HG02840 (cell line): ENCODE data around the gene FEZF1.

Experiments
- ATAC-seq: cut with Tn5 transposase; IDR thresholded peaks from one replicate; pipeline ENCODE4 v1.9.1; 2021; ENCODE audit warnings: mild to moderate bottlenecking, moderate library complexity, moderate number of reproducible peaks; ENCODE audit not compliant: unreplicated experiment, low FRiP score

The FEZF1 gene

DNA sequence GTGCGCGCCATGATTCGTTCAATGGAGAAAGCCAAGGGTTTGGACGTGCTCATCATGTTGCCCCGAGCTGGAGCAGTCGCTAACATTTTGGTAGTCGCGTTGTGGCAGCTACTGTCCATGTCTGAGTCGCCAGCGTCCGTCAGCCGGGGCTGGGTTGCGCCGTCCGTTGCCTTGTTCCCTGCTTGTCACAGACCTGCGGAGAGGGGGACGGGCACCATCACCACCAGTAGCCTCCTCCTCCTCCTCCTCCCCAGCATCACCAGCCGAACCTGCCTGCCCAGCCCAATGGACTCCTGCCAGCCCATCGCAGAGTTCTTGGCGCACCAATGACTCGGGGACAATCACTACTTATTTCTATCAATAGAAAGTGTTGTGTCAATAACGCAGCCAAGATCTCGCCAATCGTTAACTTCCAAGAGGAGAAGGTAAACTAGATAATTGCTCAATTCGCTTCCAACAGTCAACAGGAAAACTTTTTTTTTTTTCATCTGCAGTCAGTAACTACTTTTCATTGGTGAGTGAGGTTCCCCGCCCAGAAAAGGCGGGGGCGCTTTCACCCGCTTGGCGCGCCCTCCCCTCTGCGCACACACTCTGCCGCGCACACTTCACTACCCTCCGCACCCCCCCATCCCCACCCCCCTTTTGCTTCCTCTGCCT lies at the start of gene FEZF1:
Gene FEZF1 (minus strand): TSS at position 432 of the 657 bp plus-strand sequence. CDS start 313 bp downstream, at position 119.
- ATAC-seq, result no peak

DNA sequence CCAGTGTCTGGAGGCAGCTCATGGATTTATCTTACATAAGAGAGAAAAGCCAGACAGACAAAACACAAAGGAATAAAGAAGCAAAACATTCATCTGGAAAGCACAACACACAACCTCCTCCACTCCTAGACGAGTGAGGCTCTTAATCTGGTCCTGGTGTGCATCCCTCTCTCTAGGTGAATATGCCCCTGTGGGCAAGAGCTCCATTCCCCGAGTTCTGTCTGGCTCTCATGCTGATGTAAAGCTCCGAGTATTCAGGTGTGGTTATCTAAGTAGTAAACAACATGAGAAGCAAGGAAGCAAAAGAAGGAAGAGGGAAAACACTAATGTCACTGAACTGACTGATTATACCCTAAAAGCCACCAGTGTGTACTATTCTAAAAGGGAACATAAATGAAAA lies 47.9 kb upstream of the FEZF1 start:
- no peak for ATAC-seq

DNA sequence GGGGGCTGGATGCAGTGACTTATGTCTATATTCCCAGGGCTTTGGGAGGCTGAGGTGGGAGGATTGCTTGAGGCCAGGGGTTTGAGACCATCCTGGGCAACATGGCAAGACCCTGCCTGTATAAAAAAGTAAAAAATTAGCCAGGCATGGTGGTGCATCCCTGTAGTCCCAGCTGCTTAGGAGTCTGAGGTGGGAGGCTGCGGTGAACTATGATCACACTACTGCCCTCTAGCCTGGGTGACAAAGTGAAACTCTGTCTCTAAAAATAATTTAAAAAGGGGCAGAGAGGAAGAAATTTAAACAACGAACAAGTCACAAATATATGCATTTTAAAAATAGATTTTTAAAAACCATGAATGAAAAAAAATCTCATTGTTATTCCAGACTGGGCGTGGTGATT lies 46.2 kb upstream of the FEZF1 start:
- no peak for ATAC-seq

DNA sequence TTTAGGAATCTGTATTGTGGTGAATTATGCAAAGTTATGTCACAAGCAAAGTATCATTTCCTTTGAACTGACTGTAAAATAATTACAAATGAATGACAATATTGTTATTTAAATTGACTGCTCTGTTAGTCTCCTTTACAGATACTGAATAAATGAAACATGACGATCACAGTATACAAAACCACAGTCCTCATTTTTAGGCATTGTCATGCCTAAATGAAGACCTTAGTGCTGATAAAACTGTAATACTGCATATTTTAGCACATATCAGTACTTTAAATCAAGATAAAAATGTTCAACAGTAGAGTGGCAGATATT lies 39.7 kb upstream of the FEZF1 start:
- ATAC-seq, result no peak

DNA sequence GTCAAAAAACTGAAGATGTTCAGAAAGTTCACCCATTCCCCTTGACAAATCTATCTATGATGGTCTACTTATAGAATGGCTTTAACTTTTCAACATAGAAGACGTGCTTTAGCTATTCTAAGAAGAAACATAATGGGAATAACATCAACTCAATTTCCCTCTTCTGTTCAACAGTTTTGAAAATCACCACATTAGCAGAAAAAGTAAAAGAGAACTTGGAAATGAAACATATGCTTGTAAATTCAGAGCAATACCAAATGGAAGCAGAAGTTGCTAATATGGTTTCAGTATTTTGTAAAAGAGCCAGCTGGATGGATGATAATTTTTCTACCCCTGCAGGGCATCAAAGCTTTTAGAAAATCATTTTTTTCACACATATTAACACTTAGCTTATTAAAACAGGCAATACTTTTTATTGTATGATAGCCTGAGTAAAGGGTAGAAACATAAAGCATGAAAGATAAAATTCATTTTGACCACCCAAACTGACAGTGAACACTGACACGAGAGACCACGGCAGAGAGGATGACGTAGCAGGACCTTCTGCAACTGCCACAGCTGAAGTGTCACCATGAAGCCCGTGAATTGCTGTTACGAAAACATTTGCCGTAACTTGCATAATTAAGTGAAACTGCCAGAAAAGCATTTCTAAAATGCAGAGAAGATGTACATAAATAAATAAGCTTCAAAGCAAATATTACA lies 39.2 kb upstream of the FEZF1 start:
- ATAC-seq, result no peak

DNA sequence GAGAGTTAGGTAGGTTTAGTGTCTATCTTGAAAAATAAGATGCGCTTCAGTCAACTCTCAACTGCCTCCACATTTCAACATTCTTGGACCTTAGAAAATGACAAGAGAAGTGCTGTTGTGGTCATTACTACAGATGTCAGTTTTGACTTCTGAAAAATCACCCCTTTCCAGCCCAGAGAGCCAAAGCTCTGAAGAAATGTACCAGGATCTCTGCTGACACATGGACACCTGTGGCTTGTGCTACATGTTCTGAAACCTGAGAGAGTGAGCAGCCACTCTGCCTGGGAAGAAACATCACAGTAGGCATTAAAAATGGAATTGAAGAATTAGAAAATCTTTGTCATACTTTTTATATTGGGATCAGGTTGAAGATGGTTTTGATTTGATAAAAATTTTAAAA lies 35.9 kb upstream of the FEZF1 start:
- no peak for ATAC-seq

DNA sequence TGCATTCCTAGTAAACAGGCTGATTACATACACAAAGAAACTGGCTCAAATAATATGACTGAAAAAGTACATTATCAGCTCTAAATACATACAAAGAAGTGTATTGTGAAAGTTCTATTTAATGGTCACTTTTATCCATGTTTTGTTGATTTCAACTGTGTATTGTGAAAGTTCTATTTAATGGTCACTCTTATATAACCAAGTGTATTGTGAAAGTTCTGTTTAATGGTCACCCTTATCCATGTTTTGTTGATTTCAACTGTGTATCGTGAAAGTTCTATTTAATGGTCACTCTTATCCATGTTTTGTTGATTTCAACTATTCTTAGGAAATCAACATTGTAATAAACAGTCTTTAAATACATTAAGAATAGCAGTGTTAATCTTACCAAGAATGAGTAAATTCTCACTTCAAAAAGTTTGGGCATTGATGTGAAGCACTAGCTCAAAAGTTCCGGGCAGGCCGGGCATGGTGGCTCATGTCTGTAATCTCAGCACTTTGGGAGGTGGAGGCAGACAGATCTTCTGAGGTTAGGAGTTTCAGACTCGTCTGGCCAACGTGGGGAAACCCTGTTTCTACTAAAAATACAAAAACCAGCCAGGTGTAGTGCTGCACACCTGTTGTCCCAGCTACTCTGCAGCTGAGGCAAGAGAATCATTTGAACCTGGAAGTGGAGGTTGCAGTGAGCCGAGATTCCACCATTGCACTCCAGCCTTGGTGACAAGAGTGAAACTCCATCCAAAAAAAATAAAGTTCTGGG lies 34.8 kb upstream of the FEZF1 start:
- no peak for ATAC-seq

DNA sequence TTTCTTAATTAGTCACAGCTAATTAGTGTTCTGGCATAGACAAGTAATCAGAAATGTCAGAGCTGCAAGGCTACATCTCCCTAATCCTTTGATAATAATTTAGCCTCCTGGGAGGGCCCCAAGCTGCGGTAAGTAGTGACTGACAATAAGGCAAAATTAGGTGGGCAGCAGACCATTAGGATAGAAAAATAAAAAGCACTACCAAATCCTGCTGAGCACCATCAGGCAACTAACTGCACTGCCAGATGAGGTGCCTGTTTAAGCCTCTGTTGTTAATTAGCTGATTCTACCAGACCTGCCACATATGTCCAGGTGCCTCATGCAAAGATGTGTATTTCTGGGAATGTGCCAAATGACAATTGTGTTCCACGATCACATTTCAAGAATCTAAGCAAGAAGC lies 32.5 kb upstream of the FEZF1 start:
- no peak for ATAC-seq

DNA sequence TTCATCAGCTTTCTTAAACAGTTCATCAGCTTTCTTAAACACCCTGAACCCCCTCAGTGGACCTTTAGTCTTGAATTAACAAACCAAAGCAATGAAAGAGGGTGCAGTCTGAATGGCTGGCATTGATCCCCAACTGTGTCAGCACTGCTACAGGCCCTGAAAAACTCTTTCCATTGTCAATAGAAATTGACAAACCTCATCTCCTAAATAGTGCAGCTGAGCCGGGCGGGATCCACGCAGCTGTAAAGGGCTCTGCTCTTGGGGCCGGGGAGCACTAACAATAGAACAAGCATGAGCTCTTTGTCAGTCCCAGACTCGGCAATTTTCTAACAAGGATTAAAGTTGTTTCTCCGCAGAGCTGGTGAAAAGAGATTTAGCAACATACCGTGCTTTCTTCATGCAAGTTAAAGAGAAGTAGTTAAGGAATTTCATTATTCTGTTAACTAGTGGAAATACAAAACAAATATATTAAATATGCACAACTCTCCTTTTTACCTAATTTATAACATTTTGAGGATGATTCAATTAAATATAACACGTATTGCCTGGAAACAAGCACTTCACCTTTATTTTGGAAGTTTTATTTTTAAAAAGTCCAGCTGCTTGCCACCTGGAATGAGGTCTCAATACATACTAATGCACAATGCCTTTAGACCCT lies 24.7 kb upstream of the FEZF1 start:
- no peak for ATAC-seq

DNA sequence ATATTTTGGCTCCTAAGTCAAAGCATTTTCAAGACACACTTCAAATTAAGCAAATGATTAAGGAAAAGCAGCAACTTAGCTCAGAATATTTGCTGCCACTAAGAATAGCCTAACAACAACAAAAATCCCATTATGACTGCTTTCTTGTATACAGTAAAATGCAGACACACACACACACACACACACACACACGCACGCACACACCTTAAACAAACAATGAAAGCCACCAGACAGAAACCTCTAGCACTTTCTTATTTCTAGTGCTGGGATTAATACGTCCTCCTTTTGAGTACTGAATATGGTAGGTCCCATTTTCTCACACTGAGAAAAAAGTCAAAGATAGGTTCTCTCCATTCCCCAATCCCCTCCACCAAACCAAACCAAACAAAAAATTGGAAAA lies 23.4 kb upstream of the FEZF1 start:
- no peak for ATAC-seq

DNA sequence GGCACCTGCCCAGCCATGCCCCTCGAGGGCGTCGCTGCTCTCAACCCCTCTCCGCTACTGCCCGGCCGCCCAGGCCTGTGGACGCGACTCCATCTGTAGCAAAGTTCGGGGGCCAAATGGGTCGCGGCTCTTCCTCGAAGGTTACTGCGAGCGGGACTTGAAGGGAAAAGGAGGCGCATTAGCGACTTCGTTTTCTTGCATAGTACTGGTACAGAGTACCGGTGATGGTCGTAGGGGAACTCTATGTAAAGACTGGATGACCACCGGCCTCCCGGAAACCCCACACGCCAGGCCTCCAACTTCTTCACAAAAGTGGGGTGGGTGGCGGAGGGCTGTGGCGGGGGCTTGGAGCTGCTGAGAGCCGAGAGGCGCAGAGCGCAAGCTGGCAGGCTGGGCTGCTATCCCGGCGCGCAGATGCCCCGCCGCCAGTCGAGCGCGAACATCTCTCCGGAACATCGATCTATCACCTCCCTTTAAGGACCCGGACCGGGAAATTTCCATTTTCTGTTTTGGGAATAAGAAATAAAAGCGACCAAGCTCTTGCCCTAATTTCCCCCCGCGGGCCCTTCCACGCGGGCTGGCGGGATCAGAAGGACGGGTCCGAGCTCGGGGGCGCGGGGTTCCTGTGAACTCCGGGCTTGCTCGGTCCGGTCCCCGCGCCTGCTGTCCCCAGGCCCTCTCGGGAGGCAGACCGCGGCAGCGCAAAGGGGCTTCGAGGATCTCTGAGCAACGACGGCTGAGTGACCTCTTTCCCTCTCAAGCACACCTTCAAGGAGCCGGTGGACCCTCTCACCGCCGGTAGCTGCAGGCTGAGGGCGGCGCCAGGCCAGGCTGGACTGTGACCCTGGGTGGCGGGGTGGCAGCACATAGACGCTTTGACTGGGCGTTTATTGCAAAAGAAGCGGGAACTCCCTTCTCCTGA lies 12.2 kb upstream of the FEZF1 start:
- ATAC-seq, result no peak

DNA sequence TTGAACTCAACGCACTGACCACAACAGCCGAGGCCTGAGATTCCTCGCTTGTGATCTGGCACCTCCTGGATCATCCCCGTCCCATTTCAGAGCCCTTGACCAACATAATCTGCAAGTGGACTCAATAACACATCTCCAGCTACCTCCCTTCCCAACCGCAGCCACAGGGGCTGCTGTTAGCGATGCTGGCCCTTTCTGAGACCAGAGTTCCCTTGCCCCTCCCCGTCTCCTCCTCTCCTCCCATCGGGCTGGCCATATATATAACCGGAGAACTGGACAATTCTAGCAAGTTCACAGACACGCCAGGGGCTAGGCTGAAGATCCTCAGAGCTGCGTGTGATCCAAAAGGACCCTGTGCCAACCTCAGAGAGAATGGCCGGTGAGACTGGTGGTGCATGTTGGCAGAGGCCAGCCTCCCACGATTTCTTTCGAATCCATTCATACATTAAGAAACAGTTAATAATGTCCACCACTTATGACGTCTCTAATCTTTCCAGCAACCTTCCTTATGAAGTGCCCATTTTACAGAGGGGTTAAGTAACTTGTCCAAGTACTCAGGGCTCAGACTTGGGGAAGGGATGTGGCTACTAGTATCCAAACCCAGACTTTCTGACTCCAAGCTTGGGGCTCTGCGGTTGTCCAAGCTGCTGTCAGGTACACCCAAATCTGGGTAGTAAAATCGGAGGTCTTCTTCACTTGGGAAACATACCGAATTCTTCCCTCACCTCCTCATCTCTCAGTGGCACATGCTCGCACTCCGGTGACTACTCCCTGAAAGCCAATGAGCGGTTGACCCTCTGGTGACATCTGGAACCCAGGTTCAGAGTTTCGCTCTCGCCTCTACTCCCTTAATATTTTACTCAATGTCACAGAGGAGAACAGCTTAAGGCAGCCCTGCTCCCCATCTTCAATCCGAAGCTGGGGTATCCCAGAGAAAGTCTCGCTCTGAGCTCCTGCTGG lies 11.2 kb upstream of the FEZF1 start:
- no peak for ATAC-seq

DNA sequence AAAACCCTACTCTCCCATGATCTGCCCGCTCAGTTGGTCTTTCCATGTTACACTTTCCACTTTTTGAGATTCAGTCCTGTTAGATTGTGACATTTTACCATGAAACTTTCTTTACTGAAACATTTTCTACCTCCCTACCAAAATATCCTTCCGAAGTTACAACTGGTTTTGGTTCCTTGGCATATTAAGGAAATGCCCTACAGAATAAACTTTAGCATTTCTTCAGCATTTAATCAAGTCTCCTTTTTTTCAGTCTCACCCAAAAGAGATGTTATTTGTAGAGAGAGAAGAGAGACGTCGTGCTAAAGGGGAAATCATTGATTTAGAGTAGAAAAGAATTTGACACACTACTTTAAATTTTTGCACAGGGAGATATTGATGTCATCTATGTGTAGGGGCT lies 9.7 kb upstream of the FEZF1 start:
- no peak for ATAC-seq

DNA sequence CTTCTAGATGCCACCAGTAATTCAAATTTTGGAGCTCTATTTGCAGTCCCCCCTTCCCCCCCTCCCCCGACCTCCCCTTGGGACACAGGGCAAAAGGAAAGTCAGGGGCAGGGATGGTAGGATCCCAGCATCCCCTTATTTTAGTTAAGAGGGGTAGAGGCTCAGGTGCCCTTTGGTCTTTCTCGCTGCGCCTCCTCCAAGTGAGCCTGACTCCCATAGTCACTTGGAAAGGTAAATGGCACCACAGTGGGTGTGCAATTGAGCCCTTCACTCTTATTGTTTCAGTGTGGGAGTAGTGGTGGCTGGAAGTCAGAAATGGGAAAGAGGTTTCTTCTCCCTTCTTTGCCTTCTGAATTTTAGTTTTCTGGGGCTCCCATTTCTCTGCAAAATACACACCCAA lies 8.2 kb upstream of the FEZF1 start:
- no peak for ATAC-seq

DNA sequence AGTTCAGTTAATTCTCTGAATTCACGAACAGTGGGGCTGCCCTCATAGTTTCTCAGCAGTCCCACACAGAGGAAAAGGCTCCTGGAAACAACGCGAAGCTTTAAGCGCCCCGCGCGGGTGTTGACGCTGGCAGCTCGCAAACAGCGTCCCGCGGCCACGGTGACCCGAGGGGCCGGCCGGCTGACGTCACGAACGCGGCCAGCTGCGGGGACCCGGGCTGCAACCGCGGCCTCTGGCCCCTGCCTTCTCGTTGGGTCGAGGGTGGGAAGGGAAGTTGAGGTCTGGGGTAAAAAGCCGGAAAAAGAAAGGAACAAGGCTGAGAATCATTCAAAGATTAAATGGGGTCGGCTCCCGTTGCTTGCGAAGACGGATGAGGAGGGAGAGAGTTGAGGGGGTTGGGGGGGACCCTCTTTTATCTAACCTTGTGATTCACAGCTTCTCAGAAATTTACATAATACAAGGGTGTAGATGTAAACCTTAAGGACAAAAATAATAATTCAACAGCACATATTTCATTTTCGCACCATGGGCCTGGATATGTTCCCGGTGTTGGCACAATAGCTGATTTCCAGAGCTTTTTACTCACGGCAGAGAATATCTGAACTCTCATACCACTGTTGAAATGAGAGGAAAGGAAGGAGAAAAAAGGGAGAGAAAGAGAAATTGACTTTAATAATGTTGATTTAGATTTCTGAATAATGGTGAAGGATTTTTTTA lies 7.3 kb upstream of the FEZF1 start:
- ATAC-seq, result no peak

DNA sequence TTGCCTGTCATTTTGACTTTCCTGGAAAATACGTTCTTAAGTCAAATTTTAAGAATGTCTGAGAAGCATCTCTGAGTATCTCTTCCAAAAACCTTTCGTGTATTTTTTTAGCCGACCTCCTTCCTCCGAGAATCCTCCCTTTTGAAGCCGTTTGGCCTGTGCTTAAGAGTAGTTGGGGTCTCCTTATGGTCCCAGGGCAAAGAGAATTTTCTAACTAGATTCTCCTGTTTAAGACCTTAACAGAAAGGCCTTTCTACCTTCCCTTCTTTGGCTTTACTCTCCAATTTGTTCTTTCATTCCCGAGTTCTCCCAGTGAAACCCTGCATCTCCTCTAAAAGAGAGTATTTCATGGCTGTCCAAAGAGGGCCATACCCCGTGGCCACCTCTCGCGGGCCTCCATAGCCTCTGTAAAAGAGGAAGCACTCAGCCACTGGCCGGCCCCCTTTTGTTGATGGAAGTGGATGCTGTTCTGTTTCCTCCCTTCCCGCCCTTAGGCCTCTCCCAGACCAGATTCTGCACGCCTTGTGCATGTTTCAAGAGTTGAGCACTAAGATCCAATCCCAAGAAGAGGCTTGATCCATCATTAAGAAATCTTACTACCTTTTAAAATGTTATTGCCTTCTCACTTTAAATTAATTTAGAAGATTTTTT lies 6.6 kb upstream of the FEZF1 start:
- no peak for ATAC-seq

DNA sequence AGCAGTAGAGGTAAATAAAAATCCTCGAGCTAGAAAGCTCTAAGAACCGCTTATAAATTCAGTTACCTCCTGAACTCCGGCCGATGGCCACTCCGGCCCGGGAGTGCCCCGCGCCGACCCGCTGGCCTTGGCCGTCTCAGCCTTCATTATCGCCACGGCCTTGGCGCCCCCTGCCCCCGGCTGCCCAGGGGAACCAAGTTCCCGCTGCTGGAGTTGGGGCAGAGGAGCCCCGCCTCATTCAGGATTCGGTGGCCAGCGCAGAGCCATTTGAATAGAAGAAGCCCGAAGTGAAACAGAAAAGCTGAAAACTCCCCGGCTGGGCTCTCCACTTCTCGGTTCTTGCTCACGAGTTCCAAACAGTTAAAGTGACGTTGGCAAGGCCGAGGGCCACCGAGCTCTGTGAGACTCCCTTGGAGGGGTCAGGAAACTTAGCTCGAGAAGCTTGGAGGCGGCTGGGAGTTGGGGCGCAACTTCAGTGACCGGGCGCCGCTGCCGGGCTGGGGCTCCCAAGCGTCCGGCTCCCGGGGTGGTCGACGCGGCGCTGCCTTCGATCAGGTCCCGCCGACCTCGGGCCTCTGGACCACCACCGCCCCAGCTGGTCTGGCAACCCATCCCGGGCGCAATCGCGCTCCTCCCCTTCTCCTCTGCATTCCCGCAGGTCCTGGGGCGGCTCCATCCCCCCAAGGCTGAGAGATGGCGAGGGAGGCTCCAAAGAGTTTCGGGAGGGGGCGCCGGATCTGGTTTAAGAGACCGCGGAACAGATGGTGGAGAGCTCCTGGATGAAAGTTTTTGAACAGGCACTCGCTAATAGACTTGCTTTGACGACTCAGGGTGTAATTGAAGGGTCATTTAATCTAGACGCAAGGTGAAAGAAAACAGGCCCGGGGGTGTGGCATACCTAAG lies 5.8 kb upstream of the FEZF1 start:
- ATAC-seq, result no peak
